Hepatocyte (in vitro differentiated cells): ENCODE results near the gene SLC66A2. TPM values are rescaled to one million over a fixed set of nuclear protein-coding genes. Genes with fewer than 3 reads are reported as not detected.

Experiments
- DNase-seq: peaks from one replicate; pipeline ENCODE4 v3.0.0-alpha.2; 2016; ENCODE audit warnings: low spot score
- H2AFZ ChIP-seq: fragments of 200-600 bp; sonication (generic); 2 replicates; pipeline ENCODE4 v1.6.0; 2016; ENCODE audit warnings: antibody characterized with exemption, mild to moderate bottlenecking
- H3K27ac ChIP-seq: fragments of 200-600 bp; sonication (generic); 2 replicates; pipeline ENCODE4 v1.5.1; 2016; ENCODE audit warnings: mild to moderate bottlenecking
- H3K27me3 ChIP-seq: fragments of 200-600 bp; sonication (generic); 2 replicates; pipeline ENCODE4 v1.6.1; 2016
- H3K36me3 ChIP-seq: fragments of 200-600 bp; sonication (generic); replicated peaks from 2 replicates; pipeline ENCODE4 v1.5.1; 2016; ENCODE audit warnings: low read depth; ENCODE audit not compliant: insufficient read depth
- H3K4me1 ChIP-seq: fragments of 200-600 bp; sonication (generic); 2 replicates; pipeline ENCODE4 v1.5.1; 2016; ENCODE audit warnings: mild to moderate bottlenecking, moderate library complexity; ENCODE audit not compliant: insufficient read depth
- H3K4me2 ChIP-seq: fragments of 200-600 bp; sonication (generic); 2 replicates; pipeline ENCODE4 v1.6.0; 2016
- H3K4me3 ChIP-seq: fragments of 200-600 bp; sonication (generic); 2 replicates; pipeline ENCODE4 v1.5.1; 2016; ENCODE audit warnings: mild to moderate bottlenecking
- H3K79me2 ChIP-seq: fragments of 200-600 bp; sonication (generic); 2 replicates; pipeline ENCODE4 v1.6.0; 2017; ENCODE audit warnings: mild to moderate bottlenecking
- H3K9me2 ChIP-seq: fragments of 200-600 bp; sonication (generic); replicated peaks from 2 replicates; pipeline ENCODE4 v1.6.0; 2017; ENCODE audit warnings: mild to moderate bottlenecking; ENCODE audit not compliant: insufficient read depth
- H3K9me3 ChIP-seq: fragments of 200-600 bp; sonication (generic); 2 replicates; pipeline ENCODE4 v1.5.1; 2016; ENCODE audit warnings: low read depth, mild to moderate bottlenecking
- H4K20me1 ChIP-seq: fragments of 200-600 bp; sonication (generic); 2 replicates; pipeline ENCODE4 v1.6.0; 2016; ENCODE audit warnings: mild to moderate bottlenecking; ENCODE audit not compliant: insufficient read depth, poor library complexity, severe bottlenecking
- EZH2 ChIP-seq: fragments of 200-600 bp; sonication (generic); IDR thresholded peaks from 2 replicates; pipeline ENCODE4 v1.6.1; 2016; ENCODE audit warnings: antibody characterized with exemption, mild to moderate bottlenecking, borderline replicate concordance
- EZH2phosphoT487 ChIP-seq: fragments of 200-600 bp; sonication (generic); IDR thresholded peaks from one replicate; pipeline ENCODE4 v1.6.1; 2018; ENCODE audit warnings: antibody characterized with exemption, mild to moderate bottlenecking, low read depth, moderate library complexity; ENCODE audit not compliant: unreplicated experiment, severe bottlenecking
- WGBS: methylation state at CpG from one replicate; pipeline ENCODE4 v1.1.6; 2016; ENCODE audit warnings: low lambda C conversion rate; ENCODE audit errors: missing lambda C conversion rate; 5-methylcytosine and 5-hydroxymethylcytosine counted together
- polyA plus RNA-seq: library from polyadenylated mRNA; unstranded; fragments of >200 nt; fragmentation: Nextera tagmentation; extraction: Ambion mirVana; gene quantifications from 2 replicates; pipeline ENCODE4 v1.2.1, GENCODE V29; 2016
- total RNA-seq: library from RNA; depleted of rRNA; stranded (reverse); fragments of >200 nt; gene quantifications from 2 replicates; pipeline ENCODE4 v1.2.3, GENCODE V29; 2014
- TF ChIP-seq, protein P1 (sequence below): fragments of 200-600 bp; sonication (generic); IDR thresholded peaks from 2 replicates; pipeline ENCODE4 v1.5.1; 2016; ENCODE audit warnings: antibody characterized with exemption, mild to moderate bottlenecking; ENCODE audit not compliant: poor library complexity

Gene SLC66A2
- total and polyA plus RNA-seq, 2 experiments from 2014 or later = 31.1 to 36.5 TPM

- Histone ChIP-seq H2AFZ (no peak overlapping the region), H3K9me3 (no peaks in the 10 kb centered on the region), H4K20me1 (no peaks in the 10 kb centered on the region), H3K27ac (no peak overlapping the region), H3K4me1 (no peaks in the 10 kb centered on the region), H3K4me3 (no peak overlapping the region), H3K79me2 (no peaks in the 10 kb centered on the region), H3K36me3 (no peaks in the 10 kb centered on the region), H3K27me3 (no peaks in the 10 kb centered on the region), H3K4me2 (no peak overlapping the region), H3K9me2 (no peaks in the 10 kb centered on the region)
- DNase-seq = no peak
- 87% methylated on average over 34 of the region's 34 CpGs for WGBS
- TF ChIP-seq, protein P1, sequence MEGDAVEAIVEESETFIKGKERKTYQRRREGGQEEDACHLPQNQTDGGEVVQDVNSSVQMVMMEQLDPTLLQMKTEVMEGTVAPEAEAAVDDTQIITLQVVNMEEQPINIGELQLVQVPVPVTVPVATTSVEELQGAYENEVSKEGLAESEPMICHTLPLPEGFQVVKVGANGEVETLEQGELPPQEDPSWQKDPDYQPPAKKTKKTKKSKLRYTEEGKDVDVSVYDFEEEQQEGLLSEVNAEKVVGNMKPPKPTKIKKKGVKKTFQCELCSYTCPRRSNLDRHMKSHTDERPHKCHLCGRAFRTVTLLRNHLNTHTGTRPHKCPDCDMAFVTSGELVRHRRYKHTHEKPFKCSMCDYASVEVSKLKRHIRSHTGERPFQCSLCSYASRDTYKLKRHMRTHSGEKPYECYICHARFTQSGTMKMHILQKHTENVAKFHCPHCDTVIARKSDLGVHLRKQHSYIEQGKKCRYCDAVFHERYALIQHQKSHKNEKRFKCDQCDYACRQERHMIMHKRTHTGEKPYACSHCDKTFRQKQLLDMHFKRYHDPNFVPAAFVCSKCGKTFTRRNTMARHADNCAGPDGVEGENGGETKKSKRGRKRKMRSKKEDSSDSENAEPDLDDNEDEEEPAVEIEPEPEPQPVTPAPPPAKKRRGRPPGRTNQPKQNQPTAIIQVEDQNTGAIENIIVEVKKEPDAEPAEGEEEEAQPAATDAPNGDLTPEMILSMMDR = no peak
- TF ChIP-seq EZH2phosphoT487 = no peak
- TF ChIP-seq EZH2 = no peak
These were observed 77.9 kb downstream of the SLC66A2 start for GRCh38 chr18:79873449-79874110.

DNA sequence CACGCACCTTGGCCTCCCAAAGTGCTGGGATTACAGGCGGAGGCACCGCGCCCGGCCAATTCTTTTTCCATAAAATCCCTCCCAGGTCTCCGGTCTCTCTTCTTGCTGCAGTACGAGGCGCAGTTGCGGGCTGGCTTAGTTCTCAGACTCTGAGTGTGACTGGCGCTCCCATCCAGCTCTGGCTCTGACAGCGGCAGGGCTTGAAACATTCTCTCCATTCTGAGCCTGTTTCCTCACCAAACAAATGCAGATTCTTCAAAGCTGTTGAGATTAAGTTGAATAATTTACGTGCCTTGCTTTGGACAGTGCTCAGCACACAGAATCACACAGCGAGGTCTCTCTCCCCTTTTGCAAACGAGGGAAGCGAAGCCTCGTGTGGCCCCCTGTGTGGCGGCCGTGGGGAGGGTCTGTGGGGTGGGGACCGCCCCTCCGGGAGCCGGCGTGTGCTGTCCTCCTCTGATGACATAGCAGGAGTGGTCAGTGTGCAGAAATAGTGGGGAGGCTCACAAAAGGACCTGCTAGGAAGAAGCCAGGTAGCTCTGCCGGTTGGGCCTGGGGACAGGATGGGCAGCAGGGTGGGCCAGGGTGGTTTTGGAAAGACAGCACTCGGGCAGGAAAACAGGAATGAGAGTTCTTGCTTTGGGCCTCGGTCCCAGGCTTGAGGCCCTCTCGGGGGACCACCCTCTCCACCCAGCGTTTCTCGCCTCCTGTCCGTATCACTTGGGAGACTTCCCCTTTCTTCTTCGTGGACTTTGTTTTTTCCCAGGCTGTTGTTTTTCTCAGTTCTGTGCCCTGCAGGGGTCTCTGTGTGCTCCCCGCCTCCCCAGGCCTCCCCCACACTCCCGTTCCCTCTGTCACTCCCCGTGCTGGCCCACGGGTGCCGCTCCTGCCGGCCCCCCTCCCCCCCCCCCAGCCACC is 78.7 kb downstream of the SLC66A2 start:
- DNase-seq = no peak
- no peaks in the 10 kb centered on the region for H3K79me2 ChIP-seq
- no peaks in the 10 kb centered on the region for H3K36me3 ChIP-seq
- H3K9me3 ChIP-seq = no peaks in the 10 kb centered on the region
- WGBS = 74% methylated on average over 28 of the region's 36 CpGs
- no peaks in the 10 kb centered on the region for H3K9me2 ChIP-seq
- H3K27me3 ChIP-seq = no peaks in the 10 kb centered on the region
- no peak overlapping the region for H3K27ac ChIP-seq
- H3K4me3 ChIP-seq = no peak overlapping the region
- H4K20me1 ChIP-seq = no peaks in the 10 kb centered on the region
- H3K4me2 ChIP-seq = no peak overlapping the region
- no peak overlapping the region for H2AFZ ChIP-seq
- TF ChIP-seq EZH2phosphoT487 (no peak), EZH2 (no peak)
- TF ChIP-seq, protein P1 = no peak
- no peaks in the 10 kb centered on the region for H3K4me1 ChIP-seq

DNA sequence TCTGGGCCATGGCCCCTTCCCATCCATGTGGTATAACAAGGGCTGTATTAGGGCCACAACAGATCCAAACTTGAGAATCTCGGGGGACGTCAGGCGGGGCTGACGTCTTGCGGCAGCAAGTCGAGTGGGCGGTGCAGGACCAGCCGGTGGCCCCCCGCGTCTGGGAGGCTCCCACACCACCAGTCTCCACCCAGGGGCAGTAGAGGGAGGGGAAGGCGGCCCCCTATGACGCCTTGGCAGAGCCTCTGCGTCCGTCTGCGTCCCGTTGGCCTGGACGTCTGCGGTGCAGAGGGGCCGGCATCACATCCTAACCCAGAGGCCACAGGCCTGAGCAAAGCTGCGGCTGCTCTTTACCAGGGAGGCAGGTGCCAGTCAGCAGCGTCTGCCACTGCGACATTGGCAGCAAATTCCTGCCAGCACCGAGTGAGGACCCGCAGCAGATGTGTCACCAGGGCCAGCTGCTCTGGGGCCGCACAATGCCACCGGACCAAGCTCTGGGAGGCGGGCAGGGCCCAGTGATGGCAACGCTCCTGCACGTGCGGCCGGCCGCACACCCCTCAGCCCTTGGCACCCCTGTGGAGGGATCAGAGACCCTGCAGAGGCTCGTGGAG is 79.9 kb downstream of the SLC66A2 start:
- Histone ChIP-seq H3K9me3 (no peaks in the 10 kb centered on the region), H3K4me3 (no peak overlapping the region), H3K27me3 (no peaks in the 10 kb centered on the region), H3K27ac (no peak overlapping the region), H2AFZ (no peak overlapping the region), H3K4me1 (no peaks in the 10 kb centered on the region), H4K20me1 (no peaks in the 10 kb centered on the region), H3K9me2 (no peaks in the 10 kb centered on the region), H3K79me2 (no peaks in the 10 kb centered on the region), H3K4me2 (no peak overlapping the region), H3K36me3 (no peaks in the 10 kb centered on the region)
- 90% methylated on average over 33 of the region's 33 CpGs for WGBS
- no peak for TF ChIP-seq EZH2
- TF ChIP-seq, protein P1 = no peak
- no peak for TF ChIP-seq EZH2phosphoT487
- DNase-seq = no peak
